GM12878 (cell line): ENCODE results near the gene ABHD6. TPM values are rescaled to one million over a fixed set of nuclear protein-coding genes. Genes with fewer than 3 reads are reported as not detected.

Source experiments
- ATAC-seq: fragments of 200-7000 bp; cut with Tn5 transposase; 3 replicates; pipeline ENCODE4 v1.9.1; 2020; ENCODE audit warnings: mild to moderate bottlenecking, moderate library complexity
- BruUV-seq: library from RNA; stranded (reverse); fragments of 400-500 nt; replicated peaks from 2 replicates; lab custom pipeline; 2021; lab: Mats Ljungman, UMichigan
- CTCF ChIA-PET: fragments of 300-600 bp; sonication (Branson Sonifier 250); formaldehyde crosslinking; extraction: SDS; loops from one replicate; lab custom pipeline; 2021; ENCODE audit warnings: inconsistent platforms; lab: Yijun Ruan, JAX
- POLR2A ChIA-PET: fragments of 350-600 bp; formaldehyde crosslinking; extraction: SDS; loops from one replicate; lab custom pipeline; 2021; ENCODE audit warnings: inconsistent platforms; lab: Charles Lee
- RAD21 ChIA-PET: fragments of 300-600 bp; sonication (Branson Sonifier 250); formaldehyde crosslinking; loops from one replicate; lab custom pipeline; 2023; ENCODE audit warnings: antibody characterized with exemption; ENCODE audit not compliant: unreplicated experiment; lab: Charles Lee
- SMC1A ChIA-PET: fragments of 300-600 bp; sonication (Branson Sonifier 250); formaldehyde crosslinking; loops from one replicate; lab custom pipeline; 2023; ENCODE audit not compliant: unreplicated experiment, uncharacterized antibody; lab: Charles Lee
- DNase-seq: peaks from one replicate; pipeline ENCODE4 v3.0.0-alpha.2; 2011; ENCODE audit warnings: low read depth, low spot score
- FAIRE-seq: peaks from 3 replicates; lab custom pipeline; 2011; peaks lifted over from hg19 to GRCh38; lab: Jason Lieb, UNC
- H2AFZ ChIP-seq: 2 replicates; pipeline ENCODE4 v1.6.0; 2011; ENCODE audit warnings: low read depth, low read length, control low read depth; ENCODE audit not compliant: control insufficient read depth
- H3K27ac ChIP-seq: 2 replicates; pipeline ENCODE4 v1.5.1; 2011; ENCODE audit warnings: control low read depth; ENCODE audit not compliant: control insufficient read depth, insufficient read depth
- H3K27me3 ChIP-seq, 2 experiments: replicated peaks in 1 of 2; 2 replicates each; pipeline versions ENCODE4 v1.6.0 to v1.6.1; 2011; ENCODE audit warnings: low read length in 1 of 2; ENCODE audit not compliant: control insufficient read depth in 2 of 2, insufficient read depth in 2 of 2
- H3K36me3 ChIP-seq, 2 experiments: 2 replicates each; pipeline ENCODE4 v1.5.1; 2011; ENCODE audit warnings: low read length in 1 of 2; ENCODE audit not compliant: control insufficient read depth in 2 of 2, insufficient read depth in 2 of 2
- H3K4me1 ChIP-seq: 2 replicates; pipeline ENCODE4 v1.6.1; 2011; ENCODE audit warnings: mild to moderate bottlenecking, low read length, moderate library complexity, mixed read lengths; ENCODE audit not compliant: control insufficient read depth, insufficient read depth
- H3K4me2 ChIP-seq: 2 replicates; pipeline ENCODE4 v1.6.0; 2011; ENCODE audit warnings: control low read depth; ENCODE audit not compliant: control insufficient read depth, insufficient read depth
- H3K4me3 ChIP-seq: fragments of 200-600 bp; sonication (generic); 2 replicates; pipeline ENCODE4 v1.5.1; 2016
- H3K79me2 ChIP-seq: 2 replicates; pipeline ENCODE4 v1.6.0; 2011; ENCODE audit warnings: low read length; ENCODE audit not compliant: control insufficient read depth, insufficient read depth
- H3K9ac ChIP-seq: 2 replicates; pipeline ENCODE4 v1.8.0; 2011; ENCODE audit warnings: low read length, control low read depth, mixed read lengths; ENCODE audit not compliant: control insufficient read depth, insufficient read depth
- H3K9me3 ChIP-seq: replicated peaks from 3 replicates; pipeline ENCODE4 v1.5.1; 2011; ENCODE audit warnings: mild to moderate bottlenecking, low read length; ENCODE audit not compliant: control insufficient read depth, insufficient read depth
- H4K20me1 ChIP-seq: 2 replicates; pipeline ENCODE4 v1.6.0; 2011; ENCODE audit not compliant: control insufficient read depth, insufficient read depth
- EED ChIP-seq: sonication (generic); IDR thresholded peaks from 2 replicates; pipeline ENCODE4 v1.6.1; 2016; ENCODE audit warnings: antibody characterized with exemption, low read depth
- JUNB ChIP-seq: IDR thresholded peaks from 2 replicates; pipeline ENCODE4 v1.6.1; 2016; ENCODE audit warnings: antibody characterized with exemption, mild to moderate bottlenecking
- JUND ChIP-seq: IDR thresholded peaks from 2 replicates; pipeline ENCODE4 v1.6.1; 2012; ENCODE audit warnings: low read depth, mild to moderate bottlenecking, low read length, improper control_type of control experiment, moderate library complexity
- MTA2 ChIP-seq: fragments of 450-650 bp; IDR thresholded peaks from 2 replicates; pipeline ENCODE4 v1.6.1; 2016; ENCODE audit warnings: low read depth, mild to moderate bottlenecking, moderate library complexity
- NFIC ChIP-seq: IDR thresholded peaks from 2 replicates; pipeline ENCODE4 v1.6.1; 2012; ENCODE audit warnings: low read depth, mild to moderate bottlenecking, inconsistent platforms, low read length, moderate library complexity
- NFYA ChIP-seq: IDR thresholded peaks from 2 replicates; pipeline ENCODE4 v1.6.1; 2011; ENCODE audit warnings: low read depth, mild to moderate bottlenecking, low read length, improper control_type of control experiment, borderline replicate concordance
- POLR2AphosphoS2 ChIP-seq: IDR thresholded peaks from 2 replicates; pipeline ENCODE4 v1.6.1; 2011; ENCODE audit warnings: low read depth, mild to moderate bottlenecking, low read length, improper control_type of control experiment, moderate library complexity
- SP1 ChIP-seq: IDR thresholded peaks from one replicate; pipeline ENCODE4 v1.6.1; 2011; ENCODE audit warnings: low read depth, low read length
- STAT3 ChIP-seq: IDR thresholded peaks from 2 replicates; pipeline ENCODE4 v1.6.1; 2011; ENCODE audit warnings: low read depth, low read length, improper control_type of control experiment
- ZBTB40 ChIP-seq: fragments of 450-650 bp; IDR thresholded peaks from 2 replicates; pipeline ENCODE4 v1.6.1; 2016; ENCODE audit warnings: mild to moderate bottlenecking, moderate library complexity, borderline replicate concordance
- WGBS: methylation state at CpG from one replicate; pipeline ENCODE4 v1.1.6; 2016; ENCODE audit warnings: low lambda C conversion rate; ENCODE audit not compliant: insufficient replicate concordance, insufficient coverage; ENCODE audit errors: missing lambda C conversion rate; 5-methylcytosine and 5-hydroxymethylcytosine counted together
- in situ Hi-C: fragments of 300-500 bp; cut with MboI; formaldehyde crosslinking; loops from 9 replicates; pipeline ENCODE4 v1.14.3; 2018; ENCODE audit warnings: mixed read lengths
- intact Hi-C: fragments of 100-400 bp; cut with micrococcal nuclease; formaldehyde crosslinking; loops from one replicate; pipeline ENCODE4 v1.14.2; 2022; ENCODE audit not compliant: unreplicated experiment
- polyA plus RNA-seq, 11 experiments: library from polyadenylated mRNA; depleted of rRNA in 4 of 11; unstranded in 6 of 11; stranded (reverse) in 5 of 11; fragments of >200 nt; fragmentation: Nextera tagmentation in 4 of 11; fragmentation: Illumina TruSeq in 1 of 11; extraction: Ambion mirVana in 4 of 11; extraction: Trizol in 1 of 11; gene quantifications; 1 replicate in 1 of 11; 2 replicates in 10 of 11; pipeline versions ENCODE4 v1.2.1 to v1.2.3, GENCODE V29; 2011 to 2016; ENCODE audit warnings: inconsistent platforms in 2 of 11, missing spikeins in 2 of 11, low read depth in 1 of 11
- total RNA-seq, 4 experiments: library from RNA; depleted of rRNA in 3 of 4; stranded (reverse); fragments of >200 nt in 3 of 4; fragmentation: Illumina TruSeq in 1 of 4; extraction: Trizol in 1 of 4; gene quantifications; 2 replicates each; pipeline versions ENCODE4 v1.2.1 to v1.2.3, GENCODE V29; 2013 to 2021

Gene ABHD6
- total and polyA plus RNA-seq, 10 of the 15 experiments (the other 5 are each of a cell fraction or from before 2014, with no cell fraction given), result 1.4 to 33.2 (median 3.2) TPM

- ATAC-seq, result no peak
- WGBS, result 28% methylated on average over 2 of the region's 2 CpGs
- Histone ChIP-seq H2AFZ (no peak overlapping the region), H3K27ac (no peak overlapping the region), H3K36me3 (peaks cover 0 to 6% of the 10 kb centered on the region in 2 experiments; a peak in 3 of 4 replicates), H3K27me3 (no peaks in the 10 kb centered on the region), H3K4me2 (no peak overlapping the region), H3K9me3 (no peaks in the 10 kb centered on the region), H3K4me3 (no peak overlapping the region), H4K20me1 (no peaks in the 10 kb centered on the region), H3K9ac (no peak overlapping the region), H3K79me2 (no peaks in the 10 kb centered on the region), H3K4me1 (no peaks in the 10 kb centered on the region)
- ChIA-PET POLR2A (no interaction called here), CTCF (interaction anchor here (1.0 to 2.3 kb wide), 2 partner anchors 31 to 37 kb away, joined by 3 to 13 read pairs; partner anchors contain the start of genes HTD2 and RPP14), SMC1A (interaction anchor here (0.8 to 3.7 kb wide), 5 partner anchors 9 to 91 kb away, joined by 3 to 14 read pairs (median 5); no protein-coding TSS in a partner anchor), RAD21 (interaction anchor here (1.1 kb wide), 1 partner anchor 81 kb away, joined by 3 read pairs; no protein-coding TSS in a partner anchor)
- in situ Hi-C loops, result no loop called here
- intact Hi-C loops, result no loop called here
- no peak for FAIRE-seq
- no peak for DNase-seq
- TF ChIP-seq STAT3, result no peak
- no peak for TF ChIP-seq NFYA
- no peak for TF ChIP-seq JUND
- TF ChIP-seq NFIC, result no peak
- TF ChIP-seq EED, result no peak
- no peak for TF ChIP-seq MTA2
- TF ChIP-seq POLR2AphosphoS2, result no peak
- no peak for TF ChIP-seq ZBTB40
- TF ChIP-seq SP1, result no peak
- no peak for TF ChIP-seq JUNB
- BruUV-seq, result no TSS peak
Measured at GRCh38 chr3:58269356-58269755, 31.8 kb downstream of the ABHD6 start.
